Panc1 (cell line): ENCODE results near the gene STX18. TPM values are rescaled to one million over a fixed set of nuclear protein-coding genes. Genes with fewer than 3 reads are reported as not detected.

Experiments
- ATAC-seq: fragments of 200-7000 bp; cut with Tn5 transposase; 2 replicates; pipeline ENCODE4 v1.9.1; 2020; ENCODE audit warnings: mild to moderate bottlenecking, moderate library complexity
- BruUV-seq: library from RNA; stranded (reverse); fragments of 400-500 nt; replicated peaks from 2 replicates; lab custom pipeline; 2021; lab: Mats Ljungman, UMichigan
- CTCF ChIA-PET: fragments of 300-600 bp; sonication (Branson Sonifier 250); formaldehyde crosslinking; loops from one replicate; lab custom pipeline; 2022; ENCODE audit warnings: antibody characterized with exemption; lab: Charles Lee
- POLR2A ChIA-PET: fragments of 300-600 bp; sonication (Branson Sonifier 250); formaldehyde crosslinking; loops from one replicate; lab custom pipeline; 2022; ENCODE audit warnings: antibody characterized with exemption; lab: Charles Lee
- DNase-seq: peaks from one replicate; pipeline ENCODE4 v3.0.0-alpha.2; 2010; ENCODE audit warnings: low read depth, low spot score
- H3K27ac ChIP-seq: 2 replicates; pipeline ENCODE4 v1.5.1; 2011; ENCODE audit warnings: mild to moderate bottlenecking, low read length, inconsistent platforms
- H3K27me3 ChIP-seq: fragments of 200-500 bp; sonication (Bioruptor generic); 2 replicates; pipeline ENCODE4 v1.6.0; 2014; ENCODE audit warnings: low read length, inconsistent platforms; ENCODE audit not compliant: control insufficient read depth, insufficient read depth
- H3K36me3 ChIP-seq: fragments of 200-500 bp; sonication (Bioruptor generic); 2 replicates; pipeline ENCODE4 v1.5.1; 2014; ENCODE audit warnings: inconsistent platforms, mild to moderate bottlenecking, low read length, moderate library complexity; ENCODE audit not compliant: control insufficient read depth, insufficient read depth
- H3K4me1 ChIP-seq: 2 replicates; pipeline ENCODE4 v1.5.1; 2011; ENCODE audit warnings: inconsistent platforms, mild to moderate bottlenecking, low read length, moderate library complexity; ENCODE audit not compliant: control insufficient read depth, insufficient read depth
- H3K4me3 ChIP-seq, 2 experiments: 2 replicates each; pipeline ENCODE4 v1.5.1; 2011 to 2012; ENCODE audit warnings: low read depth in 2 of 2, low read length in 2 of 2, mild to moderate bottlenecking in 2 of 2, inconsistent platforms in 1 of 2, moderate library complexity in 1 of 2
- H3K9me3 ChIP-seq: fragments of 200-500 bp; sonication (Bioruptor generic); 2 replicates; pipeline ENCODE4 v1.5.1; 2014; ENCODE audit warnings: low read depth, mild to moderate bottlenecking, inconsistent platforms, low read length, moderate library complexity; ENCODE audit not compliant: control insufficient read depth, insufficient read depth
- POLR2AphosphoS5 ChIP-seq: IDR thresholded peaks from 2 replicates; pipeline ENCODE4 v1.6.1; 2012; ENCODE audit warnings: mild to moderate bottlenecking, low read depth, low read length, moderate library complexity
- SIN3A ChIP-seq: IDR thresholded peaks from 2 replicates; pipeline ENCODE4 v1.6.1; 2012; ENCODE audit warnings: low read depth, mild to moderate bottlenecking, low read length, moderate library complexity, borderline replicate concordance; ENCODE audit not compliant: insufficient read depth
- TCF7L2 ChIP-seq: IDR thresholded peaks from 2 replicates; pipeline ENCODE4 v1.6.1; 2011; ENCODE audit warnings: mild to moderate bottlenecking, low read depth, low read length, inconsistent platforms
- in situ Hi-C: cut with HindIII; loops from 2 replicates; pipeline ENCODE4 v1.10.0; 2016; ENCODE audit warnings: low sequenced_read_pairs, low pct_unique_long_range_greater_than_20kb
- intact Hi-C: fragments of 100-400 bp; cut with micrococcal nuclease; formaldehyde crosslinking; loops from one replicate; pipeline ENCODE4 v1.10.0; 2022; ENCODE audit not compliant: unreplicated experiment
- total RNA-seq: library from RNA; stranded (reverse); gene quantifications from one replicate; pipeline ENCODE4 v1.2.1, GENCODE V29; 2021; ENCODE audit not compliant: unreplicated experiment
- TF ChIP-seq, protein P1 (sequence below), 2 experiments: IDR thresholded peaks; 2 replicates each; pipeline ENCODE4 v1.6.1; 2011 to 2012; ENCODE audit warnings: low read depth in 2 of 2, control low read depth in 1 of 2, low read length in 1 of 2, mild to moderate bottlenecking in 1 of 2, moderate library complexity in 1 of 2; ENCODE audit not compliant: insufficient read depth in 1 of 2
- TF ChIP-seq, protein P2 (sequence below): fragments of 450-650 bp; IDR thresholded peaks from 2 replicates; pipeline ENCODE4 v1.5.1; 2017; ENCODE audit warnings: mild to moderate bottlenecking

The STX18 gene
- total RNA-seq, 1 experiment from 2014 or later = 15.0 TPM

DNA sequence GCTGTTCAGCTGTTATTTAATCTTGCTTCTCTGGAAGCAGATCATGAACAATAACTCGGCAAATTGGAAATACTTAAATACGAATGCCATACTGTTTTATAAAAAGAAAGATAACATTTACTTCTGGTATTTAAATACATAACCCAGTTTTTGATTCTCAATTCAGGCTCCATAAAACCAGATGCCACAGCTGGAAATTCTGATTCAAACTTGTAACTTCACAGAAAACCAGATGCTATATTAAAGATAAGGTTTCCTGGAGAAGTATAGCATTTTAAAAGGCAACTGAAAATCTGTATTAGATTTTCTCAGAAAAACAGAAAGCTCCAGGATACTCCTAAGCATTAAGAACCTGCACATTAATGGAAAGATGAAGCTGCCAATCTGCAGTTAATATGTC lies 40.2 kb downstream of the STX18 start:
- TF ChIP-seq, protein P1, sequence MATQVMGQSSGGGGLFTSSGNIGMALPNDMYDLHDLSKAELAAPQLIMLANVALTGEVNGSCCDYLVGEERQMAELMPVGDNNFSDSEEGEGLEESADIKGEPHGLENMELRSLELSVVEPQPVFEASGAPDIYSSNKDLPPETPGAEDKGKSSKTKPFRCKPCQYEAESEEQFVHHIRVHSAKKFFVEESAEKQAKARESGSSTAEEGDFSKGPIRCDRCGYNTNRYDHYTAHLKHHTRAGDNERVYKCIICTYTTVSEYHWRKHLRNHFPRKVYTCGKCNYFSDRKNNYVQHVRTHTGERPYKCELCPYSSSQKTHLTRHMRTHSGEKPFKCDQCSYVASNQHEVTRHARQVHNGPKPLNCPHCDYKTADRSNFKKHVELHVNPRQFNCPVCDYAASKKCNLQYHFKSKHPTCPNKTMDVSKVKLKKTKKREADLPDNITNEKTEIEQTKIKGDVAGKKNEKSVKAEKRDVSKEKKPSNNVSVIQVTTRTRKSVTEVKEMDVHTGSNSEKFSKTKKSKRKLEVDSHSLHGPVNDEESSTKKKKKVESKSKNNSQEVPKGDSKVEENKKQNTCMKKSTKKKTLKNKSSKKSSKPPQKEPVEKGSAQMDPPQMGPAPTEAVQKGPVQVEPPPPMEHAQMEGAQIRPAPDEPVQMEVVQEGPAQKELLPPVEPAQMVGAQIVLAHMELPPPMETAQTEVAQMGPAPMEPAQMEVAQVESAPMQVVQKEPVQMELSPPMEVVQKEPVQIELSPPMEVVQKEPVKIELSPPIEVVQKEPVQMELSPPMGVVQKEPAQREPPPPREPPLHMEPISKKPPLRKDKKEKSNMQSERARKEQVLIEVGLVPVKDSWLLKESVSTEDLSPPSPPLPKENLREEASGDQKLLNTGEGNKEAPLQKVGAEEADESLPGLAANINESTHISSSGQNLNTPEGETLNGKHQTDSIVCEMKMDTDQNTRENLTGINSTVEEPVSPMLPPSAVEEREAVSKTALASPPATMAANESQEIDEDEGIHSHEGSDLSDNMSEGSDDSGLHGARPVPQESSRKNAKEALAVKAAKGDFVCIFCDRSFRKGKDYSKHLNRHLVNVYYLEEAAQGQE (IDR thresholded peaks at IDR 0.05; ENCODE audit: insufficient read depth in 1 of 2, low read depth in 2 of 2, low read length in 1 of 2) = no peak
- TF ChIP-seq SIN3A (no peak), TCF7L2 (no peak), POLR2AphosphoS5 (no peak)
- TF ChIP-seq, protein P2, sequence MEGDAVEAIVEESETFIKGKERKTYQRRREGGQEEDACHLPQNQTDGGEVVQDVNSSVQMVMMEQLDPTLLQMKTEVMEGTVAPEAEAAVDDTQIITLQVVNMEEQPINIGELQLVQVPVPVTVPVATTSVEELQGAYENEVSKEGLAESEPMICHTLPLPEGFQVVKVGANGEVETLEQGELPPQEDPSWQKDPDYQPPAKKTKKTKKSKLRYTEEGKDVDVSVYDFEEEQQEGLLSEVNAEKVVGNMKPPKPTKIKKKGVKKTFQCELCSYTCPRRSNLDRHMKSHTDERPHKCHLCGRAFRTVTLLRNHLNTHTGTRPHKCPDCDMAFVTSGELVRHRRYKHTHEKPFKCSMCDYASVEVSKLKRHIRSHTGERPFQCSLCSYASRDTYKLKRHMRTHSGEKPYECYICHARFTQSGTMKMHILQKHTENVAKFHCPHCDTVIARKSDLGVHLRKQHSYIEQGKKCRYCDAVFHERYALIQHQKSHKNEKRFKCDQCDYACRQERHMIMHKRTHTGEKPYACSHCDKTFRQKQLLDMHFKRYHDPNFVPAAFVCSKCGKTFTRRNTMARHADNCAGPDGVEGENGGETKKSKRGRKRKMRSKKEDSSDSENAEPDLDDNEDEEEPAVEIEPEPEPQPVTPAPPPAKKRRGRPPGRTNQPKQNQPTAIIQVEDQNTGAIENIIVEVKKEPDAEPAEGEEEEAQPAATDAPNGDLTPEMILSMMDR = no peak
- no peaks in the 10 kb centered on the region for H3K36me3 ChIP-seq
- ATAC-seq (no peak), DNase-seq (no peak)
- no peaks in the 10 kb centered on the region for H3K27me3 ChIP-seq
- no peaks in the 10 kb centered on the region for H3K4me1 ChIP-seq
- in situ Hi-C loops (no loop called here), intact Hi-C loops (no loop called here)
- H3K27ac ChIP-seq = no peak overlapping the region
- CTCF ChIA-PET = interaction anchor here (0.6 kb wide), 1 partner anchor 10 kb away, joined by 3 read pairs; no protein-coding TSS in a partner anchor
- BruUV-seq = no TSS peak
- no peaks in the 10 kb centered on the region for H3K9me3 ChIP-seq
- H3K4me3 ChIP-seq = no peak overlapping the region
- POLR2A ChIA-PET = no interaction called here

DNA sequence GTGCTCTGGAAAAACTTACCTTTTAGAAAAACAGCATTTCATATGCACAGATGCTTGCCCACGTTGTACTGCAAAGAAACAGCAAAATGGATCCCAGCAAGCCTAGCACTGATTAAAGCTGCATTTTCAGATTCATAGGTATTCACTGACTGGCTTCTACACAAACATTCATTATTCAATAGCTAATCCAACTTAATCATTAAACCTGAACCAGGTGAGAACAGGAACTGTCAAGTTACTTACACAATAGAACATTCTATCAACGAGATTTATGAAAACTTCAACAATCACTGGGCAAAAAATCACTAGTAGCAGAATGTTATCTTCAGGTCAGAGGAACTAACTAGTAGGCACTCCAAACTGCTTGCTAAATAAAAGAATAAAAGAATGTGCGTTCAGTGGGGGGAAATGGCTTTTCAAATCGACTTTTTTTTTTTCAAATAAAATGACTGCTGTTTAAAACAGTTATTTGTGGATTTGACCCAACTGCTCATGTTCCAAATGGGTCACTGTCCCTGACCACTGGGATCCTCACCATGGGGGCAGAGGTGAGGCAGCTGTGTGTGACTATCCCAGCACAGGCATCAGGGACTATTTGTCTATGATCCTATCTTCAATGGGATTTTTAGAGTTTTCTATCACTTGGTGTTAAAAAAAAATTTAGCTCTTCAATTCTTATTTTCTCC lies 42.3 kb downstream of the STX18 start:
- Histone ChIP-seq H3K9me3 (no peaks in the 10 kb centered on the region), H3K27ac (no peak overlapping the region), H3K27me3 (no peaks in the 10 kb centered on the region), H3K4me3 (no peak overlapping the region), H3K36me3 (no peaks in the 10 kb centered on the region), H3K4me1 (no peaks in the 10 kb centered on the region)
- intact Hi-C loops = no loop called here
- TF ChIP-seq SIN3A = no peak
- in situ Hi-C loops = no loop called here
- DNase-seq (no peak), ATAC-seq (no peak)
- ChIA-PET CTCF (no interaction called here), POLR2A (no interaction called here)
- BruUV-seq = no TSS peak
